ENCODE data around the gene ZNF319. TPM values are rescaled to one million over a fixed set of nuclear protein-coding genes. Genes with fewer than 3 reads are reported as not detected.

The ZNF319 gene
- total RNA-seq, 4 donors from 2014 or later = 12.1 to 24.0 (median 18.7) TPM

- TF ChIP-seq CTCF (IDR thresholded peaks at IDR 0.05) = peak in 4 of 6 experiments; percentile 27 to 45 (median 35)
- TF ChIP-seq POLR2A (IDR thresholded peaks at IDR 0.05) = no peak
- intact Hi-C loops (cut with DNase I) = no loop called here
- Histone ChIP-seq H3K4me3 (replicated peaks in 1 of 3) (no peak overlapping the region), H3K4me1 (no peaks in the 10 kb centered on the region), H3K36me3 (no peaks in the 10 kb centered on the region), H3K9me3 (no peaks in the 10 kb centered on the region), H3K27ac (no peak overlapping the region), H3K27me3 (no peaks in the 10 kb centered on the region)
- peak; percentile 80 to 81 for DNase-seq
- WGBS, 2 donors = 63 to 75% methylated on average over 10 to 12 of the region's 12 CpGs
Observed at GRCh38 chr16:57955572-57956188, 44.8 kb downstream of the ZNF319 start.

DNA sequence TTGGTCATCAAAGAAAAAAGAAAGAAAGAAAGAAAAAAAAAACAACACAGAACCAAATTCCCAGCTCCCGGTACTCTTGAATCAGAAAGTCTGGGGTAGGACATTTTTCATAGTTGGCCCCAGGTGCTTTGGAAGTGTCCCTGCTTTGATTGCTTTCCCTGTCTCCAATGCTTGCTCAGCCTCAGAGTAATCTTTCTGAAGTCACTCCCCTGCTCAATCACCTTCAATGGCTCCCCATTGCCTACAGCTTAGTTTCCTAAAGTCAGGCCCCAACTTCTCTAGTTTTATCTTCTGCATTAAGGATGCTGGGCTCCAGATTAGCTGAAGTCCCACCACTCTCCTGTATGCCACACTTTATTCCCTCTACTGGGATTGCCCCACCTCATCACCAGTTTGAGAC is 46.6 kb downstream of the ZNF319 start:
- Histone ChIP-seq H3K4me3 (replicated peaks in 1 of 3) (no peak overlapping the region), H3K36me3 (no peaks in the 10 kb centered on the region), H3K9me3 (no peaks in the 10 kb centered on the region), H3K27me3 (no peaks in the 10 kb centered on the region), H3K4me1 (no peaks in the 10 kb centered on the region), H3K27ac (no peak overlapping the region)
- no peak for DNase-seq
- intact Hi-C loops (cut with DNase I) = no loop called here
- TF ChIP-seq CTCF (IDR thresholded peaks at IDR 0.05) (no peak), POLR2A (IDR thresholded peaks at IDR 0.05) (no peak)
- WGBS, 2 donors = 94 to 97% methylated on average over 1 of the region's 1 CpG

- TF ChIP-seq CTCF (IDR thresholded peaks at IDR 0.05) = no peak
- TF ChIP-seq POLR2A (IDR thresholded peaks at IDR 0.05) = no peak
- 85 to 94% methylated on average over 6 to 9 of the region's 9 CpGs for WGBS, 2 donors
- no peak for DNase-seq
Observed at GRCh38 chr16:57952909-57953308, 47.6 kb downstream of the ZNF319 start.

DNA sequence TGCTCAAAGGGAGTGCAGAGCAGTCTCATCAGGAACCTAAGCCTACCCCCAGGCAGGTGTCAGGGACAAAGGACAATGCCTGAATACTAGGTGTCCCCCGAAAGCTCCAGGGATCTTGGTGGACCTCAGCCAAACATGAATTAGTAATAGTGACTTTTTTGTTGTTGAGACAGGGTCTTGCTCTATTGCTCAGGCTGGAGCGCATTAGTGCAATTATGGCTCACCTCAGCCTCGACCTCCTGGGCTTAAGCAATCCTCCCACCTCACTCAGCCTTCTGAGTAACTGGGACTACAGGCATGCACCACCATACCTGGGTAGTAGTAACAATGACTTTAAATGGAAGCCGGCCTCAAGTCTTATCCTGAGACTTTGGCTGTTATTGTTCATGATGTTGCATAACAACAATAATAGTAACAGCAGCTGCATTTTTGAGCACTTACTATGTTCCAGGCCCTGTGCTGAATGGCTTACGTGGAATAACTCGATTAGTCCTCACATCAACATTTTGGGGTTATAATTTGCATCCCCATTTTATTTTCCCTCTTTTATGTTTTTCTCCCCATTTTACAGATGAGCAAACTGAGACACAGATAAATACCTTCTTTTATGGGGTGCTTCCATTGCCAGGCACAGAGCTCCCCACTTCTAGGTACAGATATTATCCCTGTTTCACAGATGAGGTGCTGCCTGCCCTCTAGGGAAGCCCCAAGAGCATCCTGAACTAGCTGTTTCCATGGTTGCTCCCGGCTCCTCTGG is 49.1 kb downstream of the ZNF319 start:
- Histone ChIP-seq H3K36me3 (no peaks in the 10 kb centered on the region), H3K27me3 (no peaks in the 10 kb centered on the region), H3K4me3 (replicated peaks in 1 of 3) (no peak overlapping the region), H3K27ac (no peak overlapping the region), H3K9me3 (no peaks in the 10 kb centered on the region), H3K4me1 (no peaks in the 10 kb centered on the region)
- no peak for DNase-seq
- TF ChIP-seq CTCF (IDR thresholded peaks at IDR 0.05) (no peak), POLR2A (IDR thresholded peaks at IDR 0.05) (no peak)
- 86 to 88% methylated on average over 6 to 7 of the region's 7 CpGs for WGBS, 2 donors
- intact Hi-C loops (cut with DNase I) = no loop called here

More at GRCh38 chr16:57952909-57953308, 47.6 kb downstream of the ZNF319 start:
- Histone ChIP-seq H3K27ac (no peak overlapping the region), H3K4me3 (replicated peaks in 1 of 3) (no peak overlapping the region), H3K9me3 (no peaks in the 10 kb centered on the region), H3K4me1 (no peaks in the 10 kb centered on the region), H3K36me3 (no peaks in the 10 kb centered on the region), H3K27me3 (no peaks in the 10 kb centered on the region)
- intact Hi-C loops (cut with DNase I) = no loop called here

DNA sequence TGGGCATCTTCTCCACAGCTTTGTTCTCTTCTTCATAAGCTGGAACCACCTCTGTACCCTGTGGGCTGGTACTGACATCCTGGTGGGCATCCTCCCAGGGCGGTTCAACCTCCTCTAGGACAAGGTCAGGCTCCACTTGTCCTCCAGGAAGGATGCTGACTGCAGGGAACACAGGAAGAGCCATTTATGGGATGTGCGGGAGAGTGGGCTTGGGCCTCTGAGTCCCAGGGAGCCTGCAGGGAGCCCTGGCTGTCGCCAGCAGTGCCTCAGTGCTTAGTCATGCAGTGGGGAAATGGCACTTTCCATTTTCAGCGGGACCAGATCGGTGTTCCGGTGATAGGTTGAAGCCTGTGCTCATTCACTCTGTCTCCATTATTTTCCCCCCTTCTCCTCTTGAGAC is 50.1 kb downstream of the ZNF319 start:
- DNase-seq = no peak
- Histone ChIP-seq H3K9me3 (no peaks in the 10 kb centered on the region), H3K27ac (no peak overlapping the region), H3K36me3 (no peaks in the 10 kb centered on the region), H3K4me1 (no peaks in the 10 kb centered on the region), H3K4me3 (replicated peaks in 1 of 3) (no peak overlapping the region), H3K27me3 (no peaks in the 10 kb centered on the region)
- 52 to 58% methylated on average over 6 of the region's 6 CpGs for WGBS, 2 donors
- intact Hi-C loops (cut with DNase I) = no loop called here
- no peak for TF ChIP-seq CTCF (IDR thresholded peaks at IDR 0.05)
- TF ChIP-seq POLR2A (IDR thresholded peaks at IDR 0.05) = no peak

All from thyroid gland (tissue), 4 donors.